ENCODE results near the gene RBCK1.
"Not testable (repeated sequence)": the region's sequence is repeated elsewhere in the genome, so short reads cannot be mapped to it uniquely, and the experiment has no call there.

Gene RBCK1

DNA sequence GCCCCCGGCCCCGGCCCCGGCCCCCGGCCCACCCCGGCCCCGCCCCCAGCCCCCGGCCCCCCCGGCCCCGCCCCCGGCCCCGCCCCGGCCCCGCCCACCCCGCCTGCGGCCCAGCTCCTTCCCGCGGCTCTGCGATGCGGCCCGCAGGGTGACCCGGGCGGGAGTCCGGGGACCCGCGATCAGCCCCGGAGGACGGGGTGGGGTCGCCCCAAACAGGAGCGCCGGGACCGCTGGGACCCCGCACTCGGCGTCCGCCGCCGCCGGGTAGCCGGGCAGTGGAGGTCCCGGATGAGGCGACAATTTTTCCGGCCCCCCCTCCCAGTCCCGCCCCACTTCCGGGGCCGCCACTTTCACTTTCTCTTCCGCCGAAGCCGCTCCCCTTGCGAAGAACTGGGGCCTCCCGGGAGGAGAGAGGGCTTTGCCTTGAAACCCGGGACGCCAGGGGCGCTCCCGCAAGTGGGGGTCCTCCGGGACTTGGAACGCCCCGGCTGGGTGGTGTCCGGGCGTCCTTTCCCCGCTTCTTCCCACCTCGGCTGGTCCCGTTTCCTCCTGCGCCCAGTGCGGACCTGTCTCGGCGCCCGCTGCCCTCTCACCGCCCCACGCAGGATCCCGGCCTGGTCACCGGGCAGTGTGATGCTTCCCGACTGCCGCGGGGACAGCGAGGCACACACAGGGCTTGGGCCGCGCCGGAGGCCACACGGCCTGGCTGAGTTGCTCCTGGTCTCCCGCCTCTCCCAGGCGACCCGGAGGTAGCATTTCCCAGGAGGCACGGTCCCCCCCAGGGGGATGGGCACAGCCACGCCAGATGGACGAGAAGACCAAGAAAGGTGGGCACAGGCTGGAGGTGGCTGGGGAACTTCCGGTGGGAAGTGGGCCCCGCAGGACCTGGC lies at the start of gene RBCK1:
Gene RBCK1, plus strand, starts transcription at position 347 of the 890 bp plus-strand sequence. Its CDS starts 459 bp downstream, at position 806.
- DNase-seq (ENCODE audit: low read depth, low spot score) = peak; percentile 46

DNA sequence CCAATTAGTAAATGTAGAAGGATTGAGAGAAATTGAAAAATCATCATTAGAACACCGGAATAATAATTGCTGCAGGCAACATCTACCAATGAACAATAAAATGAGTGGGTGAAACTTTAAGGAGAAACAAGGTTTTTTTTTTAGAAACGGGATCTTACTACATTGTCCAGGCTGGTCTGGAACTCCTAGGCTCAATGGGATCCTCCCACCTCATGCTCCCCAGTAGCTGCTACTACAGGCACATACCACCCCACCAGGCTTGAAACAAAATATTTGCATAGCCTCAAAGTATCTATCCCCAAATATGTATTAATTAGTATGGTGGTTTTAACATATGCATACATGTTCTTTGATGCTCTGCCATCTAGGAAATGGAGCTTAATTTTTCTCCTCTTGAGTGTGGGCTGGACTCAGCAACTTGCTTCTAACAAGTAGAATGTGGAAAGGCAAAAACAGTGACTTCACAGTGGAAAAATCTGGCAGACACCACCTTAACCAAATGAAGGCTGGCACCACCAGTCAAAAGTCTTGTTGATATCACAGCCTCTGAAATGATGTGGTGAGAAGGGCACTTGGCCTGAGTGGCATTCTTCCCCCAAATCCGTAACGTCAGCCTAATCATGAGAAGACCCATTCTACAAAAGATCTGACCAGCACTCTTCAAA lies 49.1 kb upstream of the RBCK1 start:
- DNase-seq (ENCODE audit: low read depth, low spot score) = no peak

DNA sequence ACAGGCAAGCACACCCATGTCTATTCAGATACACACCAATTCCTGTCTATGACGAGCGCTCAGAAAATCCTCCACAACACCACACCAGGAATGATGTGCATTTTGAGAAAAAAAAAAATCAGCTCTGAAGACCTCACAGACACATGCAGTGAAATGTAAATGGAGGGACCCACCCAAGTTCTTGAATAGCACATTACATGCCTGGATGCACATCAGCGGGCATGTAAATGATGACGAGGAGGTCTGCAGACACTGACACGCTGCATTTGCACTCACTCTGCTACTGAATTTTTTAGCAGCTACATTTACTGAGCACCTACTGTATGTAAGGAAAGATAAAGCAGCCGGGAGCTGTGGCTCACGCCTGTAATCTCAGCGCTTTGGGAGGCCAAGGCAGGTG lies 46.5 kb upstream of the RBCK1 start:
- no peak for DNase-seq (ENCODE audit: low read depth, low spot score)

DNA sequence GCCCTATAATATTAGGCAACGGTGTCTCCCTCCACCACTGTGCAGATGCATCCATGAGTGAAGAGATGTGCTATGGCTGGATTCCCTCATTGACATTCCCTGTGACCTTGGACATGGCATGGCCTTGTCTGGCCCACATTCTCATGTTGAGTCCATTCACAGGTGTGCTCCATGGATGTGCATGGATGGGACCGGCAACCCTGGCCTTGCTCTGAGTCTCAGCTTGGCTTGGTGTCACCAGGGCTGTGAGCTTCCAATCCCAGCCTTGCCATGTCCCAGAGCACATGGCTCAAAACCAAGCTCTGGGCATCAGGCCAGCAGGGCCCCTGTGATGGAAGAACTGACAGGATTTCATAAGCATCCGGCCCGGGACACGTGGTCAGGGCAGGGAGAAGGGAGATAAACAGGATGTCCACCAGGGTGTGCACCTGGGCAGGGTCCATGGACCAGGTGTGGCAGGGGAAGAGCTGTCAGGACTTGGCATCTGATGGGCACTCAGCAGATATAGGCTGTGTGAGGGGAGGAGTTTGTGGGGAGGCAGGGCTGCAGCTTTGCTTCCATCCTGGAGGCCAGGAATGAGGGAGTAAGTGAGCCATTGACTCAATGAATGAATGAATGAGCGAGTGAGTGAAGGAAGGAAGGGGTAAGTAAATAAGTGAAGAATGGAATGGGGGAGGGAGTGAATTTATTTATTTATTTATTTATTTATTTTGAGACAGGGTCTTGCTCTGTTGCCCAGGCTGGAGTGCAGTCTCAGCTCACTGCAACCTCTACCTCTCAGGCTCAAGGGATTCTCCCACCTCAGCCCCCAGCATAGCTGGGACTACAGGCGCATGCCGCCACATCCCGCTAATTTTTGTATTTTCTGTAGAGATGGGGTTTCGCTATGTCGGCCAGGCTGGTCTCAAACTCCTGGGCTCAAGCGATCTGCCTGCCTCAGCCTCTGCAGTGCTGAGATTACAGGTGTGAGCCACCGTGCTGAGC lies 45.5 kb upstream of the RBCK1 start:
- DNase-seq (ENCODE audit: low read depth, low spot score) = no peak

DNA sequence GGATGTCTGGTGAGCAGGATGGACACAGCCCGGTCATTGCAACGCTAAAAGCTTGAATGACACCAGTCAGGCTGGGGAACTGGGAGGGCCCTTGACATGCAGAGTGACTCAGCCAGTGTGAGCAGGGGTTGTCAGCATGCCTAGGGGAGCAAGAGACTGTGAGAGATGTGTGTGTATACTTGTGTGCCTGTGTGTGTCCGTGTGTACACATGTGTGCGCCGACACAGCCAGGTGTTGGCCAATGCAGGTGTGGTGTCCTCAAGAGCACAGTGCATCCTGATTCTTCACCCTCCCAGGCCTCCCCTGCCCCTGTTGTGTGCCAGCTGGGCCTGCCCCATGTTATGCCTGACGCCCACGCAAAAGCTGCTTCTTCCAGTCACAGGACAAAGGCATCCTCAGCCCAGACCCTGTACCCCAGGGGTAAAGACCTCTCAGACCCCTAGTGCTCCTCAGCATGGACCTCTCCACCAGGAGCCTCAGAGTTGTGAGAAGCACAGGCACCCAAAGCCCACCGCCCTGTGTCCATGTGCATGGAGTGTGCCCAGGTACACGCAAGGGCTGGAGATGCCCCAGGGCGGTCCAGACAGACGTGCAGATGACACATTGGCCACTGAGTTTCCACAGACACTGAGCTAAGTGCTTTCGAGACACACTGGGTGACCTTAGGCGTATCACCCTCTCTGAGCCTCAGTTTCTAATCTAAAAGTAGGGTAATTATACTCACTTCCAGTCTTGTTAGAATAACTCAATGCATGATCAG lies 44.6 kb upstream of the RBCK1 start:
- DNase-seq (ENCODE audit: low read depth, low spot score) = no peak

DNA sequence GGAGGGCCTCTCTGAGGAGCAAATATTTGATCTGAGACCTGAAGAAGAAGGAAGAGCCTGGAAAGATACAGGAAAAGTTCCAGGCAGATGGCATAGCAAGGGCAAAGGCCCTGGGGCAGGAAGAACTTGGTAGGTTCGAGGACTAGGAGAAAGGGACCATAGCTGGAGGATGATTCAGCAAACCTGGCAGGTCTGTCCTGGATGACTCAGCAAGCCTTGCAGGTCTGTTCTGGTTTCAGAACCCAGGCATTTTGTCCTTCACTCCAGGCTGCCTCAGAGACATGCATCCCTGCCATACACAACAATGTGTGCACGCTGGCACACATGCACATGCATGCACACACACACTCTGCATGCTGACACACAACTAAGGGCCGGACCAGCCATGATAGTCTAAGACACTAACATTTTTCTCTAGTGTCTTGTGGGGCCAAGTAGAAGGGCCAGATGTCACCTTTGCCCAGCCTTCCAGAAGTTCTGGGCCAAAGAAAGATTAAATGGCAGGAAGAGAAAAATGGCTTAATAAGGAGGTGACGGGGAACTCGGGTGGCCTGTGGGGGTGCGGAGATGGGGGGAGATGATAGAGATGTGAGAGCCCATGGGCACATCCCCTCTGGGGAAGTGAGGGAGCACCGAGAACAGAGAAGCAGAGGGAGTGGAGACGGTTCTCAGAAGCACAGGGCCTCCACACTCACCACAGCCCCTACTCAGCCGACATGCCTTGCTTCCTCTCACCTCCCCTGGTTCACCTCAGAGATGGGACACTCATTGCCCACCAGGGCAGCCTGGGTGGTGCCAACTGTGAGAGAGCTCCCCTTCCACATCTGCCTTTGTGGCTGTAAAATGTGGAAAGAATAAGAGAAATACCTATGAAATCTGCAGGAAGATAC lies 42.9 kb upstream of the RBCK1 start:
- DNase-seq (ENCODE audit: low read depth, low spot score) = no peak

DNA sequence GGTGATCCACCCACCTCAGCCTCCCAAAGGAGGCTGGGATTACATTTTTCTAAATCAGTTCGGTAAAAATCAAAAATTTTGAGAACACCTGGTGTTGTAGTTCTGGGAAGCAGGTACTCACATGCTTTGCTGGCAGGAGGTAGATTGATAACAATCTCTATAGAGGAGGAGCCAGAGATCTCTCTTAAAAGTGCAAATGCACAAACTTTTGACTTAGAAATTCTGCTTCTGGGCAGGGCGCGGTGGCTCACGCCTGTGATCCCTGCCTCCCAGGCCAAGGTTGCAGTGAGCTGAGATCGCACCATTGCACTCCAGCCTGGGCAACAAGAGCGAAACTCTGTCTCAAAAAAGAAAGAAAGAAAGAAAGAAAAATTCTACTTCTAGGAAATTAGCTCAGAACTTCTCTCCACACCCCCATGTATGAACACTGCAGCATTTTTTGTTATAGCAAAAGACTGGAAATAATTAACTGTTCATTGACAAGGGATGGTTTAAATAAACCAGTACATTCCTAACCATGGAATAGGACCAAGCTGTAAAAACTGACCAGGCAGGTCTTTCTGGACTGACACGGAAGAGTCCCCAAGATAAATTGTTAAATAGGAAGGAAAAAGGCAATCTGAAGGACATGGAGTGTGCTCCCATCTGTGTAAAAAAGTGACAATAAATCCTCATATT lies 41.9 kb upstream of the RBCK1 start:
- DNase-seq (ENCODE audit: low read depth, low spot score) = no peak

DNA sequence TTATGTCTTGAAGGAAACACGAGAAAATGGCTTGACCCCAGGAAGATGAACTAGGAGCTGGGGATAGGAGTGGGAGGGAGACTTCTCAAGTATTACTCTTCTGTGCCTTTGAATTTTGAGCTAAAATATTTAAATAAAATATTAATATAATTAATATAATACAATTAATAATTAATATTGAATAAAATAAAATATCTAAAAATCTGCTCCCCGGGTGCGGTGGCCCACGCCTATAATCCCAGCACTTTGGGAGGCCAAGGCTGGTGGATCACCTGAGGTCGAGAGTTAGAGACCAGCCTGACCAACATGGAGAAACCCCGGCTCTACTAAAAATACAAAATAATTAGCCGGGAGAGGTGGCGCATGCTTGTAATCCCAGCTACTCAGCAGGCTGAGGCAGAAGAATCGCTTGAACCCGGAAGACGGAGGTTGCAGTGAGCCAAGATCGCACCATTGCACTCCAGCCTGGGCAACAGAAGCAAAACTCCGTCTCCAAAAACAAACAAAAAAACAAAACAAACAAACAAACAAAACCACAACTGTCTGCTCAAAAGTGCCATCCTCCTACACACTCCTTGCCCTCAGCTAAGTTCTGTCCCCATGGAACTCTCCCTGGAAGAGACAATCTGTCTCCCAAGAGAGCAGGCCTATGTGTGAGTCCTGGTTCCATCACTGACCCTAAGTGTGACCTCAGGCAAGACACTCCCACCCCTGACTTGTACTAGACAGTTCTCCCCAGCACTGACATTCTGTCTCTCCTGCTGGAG lies 41.2 kb upstream of the RBCK1 start:
- no peak for DNase-seq (ENCODE audit: low read depth, low spot score)

DNA sequence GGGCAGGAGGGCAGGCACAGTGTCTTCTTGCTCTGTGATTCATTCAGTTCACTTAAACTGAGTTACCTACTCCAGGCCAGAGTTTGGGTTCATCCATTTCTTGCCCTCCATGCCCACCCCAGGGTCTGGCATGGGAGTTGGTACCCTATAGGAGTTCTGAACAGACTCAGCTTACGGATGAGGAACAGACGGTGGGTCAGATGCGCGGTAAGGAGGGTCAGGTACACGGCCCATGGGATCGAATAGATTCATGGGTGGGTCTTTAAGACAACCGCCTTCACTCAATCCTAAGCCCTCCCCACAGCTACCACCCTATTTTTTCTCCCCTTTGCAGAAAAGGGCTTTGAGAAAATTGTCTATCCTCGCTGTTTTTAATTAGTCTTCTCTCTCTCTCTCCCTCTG lies 40.6 kb upstream of the RBCK1 start:
- no peak for DNase-seq (ENCODE audit: low read depth, low spot score)

DNA sequence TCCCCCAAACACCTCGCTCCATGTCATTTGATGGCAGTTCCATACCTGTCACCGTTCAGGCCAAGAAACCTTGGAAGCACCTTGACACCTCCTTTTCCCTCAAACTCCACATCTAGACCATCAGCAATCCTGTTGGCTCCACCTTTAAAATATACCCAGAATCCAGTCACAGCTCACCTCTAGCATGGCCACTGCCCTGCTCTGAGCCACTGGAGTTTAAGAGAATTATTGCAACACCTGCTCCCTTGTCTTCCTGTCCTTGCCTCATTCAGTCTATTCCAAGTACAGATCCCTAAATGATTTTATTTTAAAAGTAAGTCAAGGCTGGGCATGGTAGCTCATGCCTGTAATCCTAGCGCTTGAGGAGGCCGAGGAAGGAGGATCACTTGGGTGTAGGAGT lies 39.2 kb upstream of the RBCK1 start:
- DNase-seq (ENCODE audit: low read depth, low spot score) = no peak

DNA sequence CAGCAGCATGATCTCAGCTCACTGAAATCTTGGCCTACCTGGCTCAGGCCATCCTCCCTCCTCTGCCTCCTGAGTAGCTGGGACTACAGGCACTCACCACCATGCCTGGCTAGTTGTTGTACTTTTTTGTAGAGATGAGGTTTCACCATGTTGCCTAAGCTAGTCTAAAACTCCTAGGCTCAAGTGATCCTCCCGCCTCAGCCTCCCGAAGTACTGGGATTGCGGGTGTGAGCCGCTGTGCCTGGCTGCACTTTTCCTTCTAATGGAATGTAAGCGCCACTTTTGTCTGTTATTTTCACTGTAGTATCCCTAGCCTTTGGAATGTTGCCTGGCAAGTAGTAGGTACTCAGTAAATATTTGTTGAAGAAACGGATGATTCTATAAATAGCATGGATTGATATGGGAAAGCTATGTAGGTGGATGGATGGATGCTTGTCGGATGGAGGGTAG lies 37.9 kb upstream of the RBCK1 start:
- DNase-seq (ENCODE audit: low read depth, low spot score) = no peak

DNA sequence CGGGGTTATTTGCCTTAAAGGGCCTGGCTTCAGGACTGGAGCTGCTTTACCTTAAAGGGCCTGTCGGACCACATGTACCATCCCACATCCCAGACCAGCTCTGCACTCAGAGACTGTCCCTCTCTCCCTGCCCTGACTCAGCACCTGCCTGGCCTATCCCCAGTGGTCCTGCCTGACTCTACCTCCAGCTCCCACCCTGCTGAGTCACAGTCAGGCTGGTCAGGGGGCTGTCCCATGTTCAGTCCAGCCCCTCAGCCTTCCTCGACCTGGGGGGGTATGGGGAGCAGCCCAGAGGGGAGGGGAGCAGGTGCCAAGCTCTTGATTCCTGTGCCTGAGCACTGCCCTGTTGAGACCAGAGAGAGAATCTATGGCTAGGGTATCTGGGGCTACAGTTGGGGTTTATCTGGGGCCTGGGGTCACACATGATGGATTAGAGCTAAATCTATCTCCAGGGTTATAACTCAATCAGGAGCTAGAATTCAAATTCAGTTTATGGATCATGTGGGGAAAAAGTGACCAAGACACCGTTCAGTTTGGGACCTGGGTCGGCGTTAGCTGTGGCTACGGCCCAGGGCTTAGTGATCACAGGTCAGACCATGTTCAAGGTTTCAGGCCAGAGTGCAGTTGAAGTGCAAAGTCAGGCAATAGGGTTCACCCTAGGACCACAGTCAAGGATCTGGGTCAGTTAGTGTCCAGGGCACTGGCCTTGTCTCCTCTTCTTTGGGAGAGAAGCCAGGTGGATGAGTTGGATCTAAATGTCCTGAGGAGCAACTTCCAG lies 36.9 kb upstream of the RBCK1 start:
- DNase-seq (ENCODE audit: low read depth, low spot score) = no peak

DNA sequence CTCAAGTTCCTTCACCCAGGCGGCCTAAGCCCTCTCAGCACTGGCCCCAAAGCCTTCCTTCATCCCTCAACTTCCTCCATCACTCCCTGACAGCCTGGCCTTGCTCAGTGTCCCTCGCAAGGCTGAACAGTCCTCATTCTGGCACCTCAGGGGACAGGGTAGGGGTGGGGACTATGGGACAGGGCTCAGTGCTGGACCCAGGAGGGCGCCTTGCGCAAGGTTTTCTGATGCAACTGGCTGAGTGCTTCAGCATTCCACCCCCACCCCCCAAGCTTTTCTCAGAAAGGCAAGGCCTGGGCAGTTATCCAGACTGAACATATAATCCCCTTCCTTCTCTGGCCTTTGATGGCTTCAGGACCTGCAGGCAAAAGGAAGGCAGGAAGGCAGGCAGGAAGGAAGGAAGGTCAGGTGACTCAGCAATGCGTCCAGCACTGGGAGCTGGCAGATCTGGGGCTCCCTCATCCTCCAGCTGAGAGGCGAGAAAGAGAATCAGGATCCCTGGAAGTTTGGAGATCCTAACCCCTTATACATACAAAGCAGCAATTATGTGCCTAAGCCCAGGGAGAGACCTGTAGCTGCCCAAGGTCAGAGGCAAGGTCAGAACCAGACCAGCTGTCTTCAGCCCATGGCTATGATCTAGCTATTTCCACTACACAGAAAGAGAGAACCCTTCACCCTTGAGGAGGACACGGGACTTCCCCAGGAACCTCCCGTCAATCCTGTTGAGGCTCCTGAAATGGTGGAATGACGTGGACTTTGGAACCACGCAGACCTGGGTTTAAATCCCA lies 36.1 kb upstream of the RBCK1 start:
- no peak for DNase-seq (ENCODE audit: low read depth, low spot score)

DNA sequence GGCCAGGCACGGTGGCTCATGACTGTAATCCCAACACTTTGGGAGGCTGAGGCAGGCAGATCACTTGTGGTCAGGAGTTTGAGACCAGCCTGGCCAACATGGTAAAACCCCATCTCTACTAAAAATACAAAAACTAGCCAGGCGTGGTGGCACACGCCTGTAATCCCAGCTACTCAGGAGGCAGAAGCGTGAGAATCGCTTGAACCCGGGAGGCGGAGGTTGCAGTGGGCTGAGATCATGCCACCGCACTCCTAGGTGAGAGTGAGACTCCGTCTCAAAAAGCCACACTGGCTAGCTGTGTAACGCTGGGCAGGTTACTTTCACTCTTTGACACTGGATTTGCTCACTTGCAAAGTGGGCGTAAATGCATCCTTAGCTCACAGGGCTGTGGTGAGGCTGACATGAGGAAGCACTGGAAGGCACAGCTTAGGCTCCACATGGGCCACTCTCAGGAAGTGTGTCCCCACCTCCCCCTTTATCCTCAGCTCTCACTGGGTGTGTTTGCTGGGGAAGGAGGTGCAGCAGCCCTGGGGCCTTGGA lies 35.5 kb upstream of the RBCK1 start:
- DNase-seq (ENCODE audit: low read depth, low spot score) = not testable (repeated sequence)

DNA sequence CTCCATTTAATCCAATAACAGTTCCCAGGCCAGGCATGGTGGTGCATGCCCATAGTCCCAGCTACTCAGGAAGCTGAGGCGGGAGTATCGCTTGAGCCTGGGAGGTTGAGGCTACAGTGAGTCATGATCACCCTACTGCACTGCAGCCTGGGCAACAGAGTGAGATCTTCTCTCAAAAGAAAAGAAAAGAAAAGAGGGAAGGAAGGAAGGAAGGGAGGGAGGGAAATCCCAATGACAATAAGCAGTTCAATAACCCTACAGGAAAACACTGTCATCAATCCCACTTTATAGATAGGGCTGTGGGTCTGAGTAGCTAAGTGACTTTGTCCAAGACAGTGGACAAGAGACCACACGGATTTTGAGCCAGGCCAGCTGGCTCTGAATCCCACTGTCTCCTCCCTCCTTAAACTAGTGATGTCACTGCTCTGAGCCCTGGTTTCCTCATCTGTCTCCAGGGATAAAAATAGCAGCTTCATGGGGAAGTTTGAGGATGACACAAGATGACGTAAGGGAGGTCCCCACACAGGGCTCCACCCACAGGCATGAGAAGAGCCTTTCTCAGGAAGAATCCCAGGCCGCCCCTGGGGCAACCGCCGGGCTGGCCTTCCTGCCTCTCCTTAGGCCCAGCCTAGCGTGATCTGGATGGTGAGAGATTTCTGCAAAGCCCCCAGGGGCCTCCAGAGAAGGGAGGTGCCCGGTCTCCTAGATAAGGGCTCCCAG lies 34.8 kb upstream of the RBCK1 start:
- no peak for DNase-seq (ENCODE audit: low read depth, low spot score)

DNA sequence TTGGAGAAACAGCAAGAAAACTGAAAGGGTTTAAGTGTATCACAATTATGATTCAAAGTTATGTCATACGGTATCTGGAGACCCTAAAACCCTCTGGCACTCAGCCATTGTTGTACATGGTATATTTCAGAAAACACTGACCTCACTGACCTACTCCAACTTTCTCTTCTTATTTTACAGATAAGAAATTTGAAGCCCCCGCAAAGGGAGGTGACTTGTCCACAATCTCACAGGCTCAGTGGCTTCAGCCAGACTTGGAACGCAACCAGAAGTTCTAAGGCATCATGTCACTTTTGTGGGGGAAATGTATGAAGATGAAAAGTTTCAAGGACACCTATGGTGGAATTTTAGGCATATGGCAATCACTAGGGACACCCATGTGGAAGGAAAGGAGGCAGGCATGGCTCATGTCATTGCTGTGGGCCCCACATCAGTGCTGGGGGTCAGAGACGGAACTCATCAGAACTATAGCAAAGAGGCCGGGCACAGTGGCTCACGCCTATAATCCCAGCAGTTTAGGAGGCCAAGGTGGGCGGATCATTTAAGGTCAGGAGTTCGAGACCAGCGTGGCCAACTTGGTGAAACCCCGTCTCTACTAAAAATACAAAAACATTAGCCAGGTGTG lies 32.7 kb upstream of the RBCK1 start:
- no peak for DNase-seq (ENCODE audit: low read depth, low spot score)
